ENCODE measurements around the gene COL26A1.

Gene COL26A1

GRCh38 chr7:101386558-101387231 lies 24.0 kb downstream of the COL26A1 start (continued):
- TF ChIP-seq ZNF280C (tag by site-specific recombination; IDR thresholded peaks at IDR 0.05) (no peak), PRDM6 (tag by site-specific recombination; IDR thresholded peaks at IDR 0.05) (no peak), REST (tag by site-specific recombination; IDR thresholded peaks at IDR 0.05) (peak; percentile 38; the same call in 1 of the 2 replicates), REPIN1 (tag by site-specific recombination; IDR thresholded peaks at IDR 0.05; ENCODE audit: low read depth) (no peak), ZNF324 (tag by site-specific recombination; IDR thresholded peaks at IDR 0.05) (no peak), SP7 (tag by site-specific recombination; IDR thresholded peaks at IDR 0.05) (0 out of 2 replicates have a peak, but pooled peaks have one; percentile 41), ZNF362 (tag by site-specific recombination; IDR thresholded peaks at IDR 0.05) (no peak), ZNF132 (tag by site-specific recombination; IDR thresholded peaks at IDR 0.05; ENCODE audit: borderline replicate concordance) (no peak), ZNF707 (tag by site-specific recombination; IDR thresholded peaks at IDR 0.05) (no peak), ZNF658 (tag by site-specific recombination; IDR thresholded peaks at IDR 0.05) (no peak), ZXDB (tag by site-specific recombination; IDR thresholded peaks at IDR 0.05) (no peak), YY1 (tag by site-specific recombination; IDR thresholded peaks at IDR 0.05) (no peak), ZNF335 (tag by site-specific recombination; conservative IDR thresholded peaks at IDR 0.05) (peak; percentile 84), ZBTB8A (tag by site-specific recombination; IDR thresholded peaks at IDR 0.05) (no peak), SCRT2 (tag by site-specific recombination; IDR thresholded peaks at IDR 0.05) (no peak), ZNF518A (tag by site-specific recombination; conservative IDR thresholded peaks at IDR 0.05; ENCODE audit: low read depth) (no peak), GLI2 (tag by site-specific recombination; IDR thresholded peaks at IDR 0.05; ENCODE audit: borderline replicate concordance, low read depth) (no peak), ZBTB49 (tag by site-specific recombination; IDR thresholded peaks at IDR 0.05; ENCODE audit: low read depth) (no peak), ZNF121 (tag by site-specific recombination; IDR thresholded peaks at IDR 0.05) (no peak), ZNF768 (tag by site-specific recombination; IDR thresholded peaks at IDR 0.05) (no peak), ZNF239 (tag by site-specific recombination; IDR thresholded peaks at IDR 0.05) (no peak), ZNF549 (tag by site-specific recombination; IDR thresholded peaks at IDR 0.05) (no peak), ZNF629 (tag by site-specific recombination; IDR thresholded peaks at IDR 0.05) (no peak), ZNF24 (tag by site-specific recombination; IDR thresholded peaks at IDR 0.05) (no peak)
